Activated CD4-positive, alpha-beta T cell treated with anti-CD3 and anti-CD28 coated beads, Interleukin-2, amount 50 U/mL, for 16 hours (primary cell): ENCODE data around the gene KLB.
A peak's percentile ranks its signal among the peaks of the same experiment; 100 is the strongest.
"Not testable (repeated sequence)": the region's sequence is repeated elsewhere in the genome, so short reads cannot be mapped to it uniquely, and the experiment has no call there.

ENCODE experiments used
- DNase-seq: peaks from one replicate; pipeline ENCODE4 v3.0.0-alpha.2; 2020

Gene KLB

GRCh38 chr4:39406763-39407583, at the start of gene KLB:
Gene KLB, plus strand, starts transcription at chr4:39406930. Its CDS starts 20 bp downstream, at chr4:39406950.
- no peak for DNase-seq

GRCh38 chr4:39357002-39357401, 49.7 kb upstream of the KLB start:
- DNase-seq = peak; percentile 30

GRCh38 chr4:39360611-39361010, 46.1 kb upstream of the KLB start:
- DNase-seq = not testable (repeated sequence)

GRCh38 chr4:39362827-39363226, 43.9 kb upstream of the KLB start:
- no peak for DNase-seq

- DNase-seq = no peak
Measured at GRCh38 chr4:39363773-39364393, 42.8 kb upstream of the KLB start.

GRCh38 chr4:39365360-39365759, 41.4 kb upstream of the KLB start:
- no peak for DNase-seq

- DNase-seq = peak; percentile 93
Measured at GRCh38 chr4:39365830-39366771, 40.6 kb upstream of the KLB start, which contains the start of gene RFC1. Gene RFC1, minus strand, starts transcription at chr4:39366362. Its CDS starts 121 bp downstream, at chr4:39366241.

- no peak for DNase-seq
Measured at GRCh38 chr4:39367166-39367565, 39.6 kb upstream of the KLB start.

GRCh38 chr4:39369301-39369700, 37.4 kb upstream of the KLB start:
- DNase-seq = no peak

- DNase-seq = not testable (repeated sequence)
Measured at GRCh38 chr4:39371209-39371608, 35.5 kb upstream of the KLB start.

- DNase-seq = no peak
Measured at GRCh38 chr4:39375478-39375877, 31.3 kb upstream of the KLB start.

- no peak for DNase-seq
Measured at GRCh38 chr4:39383690-39384089, 23.0 kb upstream of the KLB start.

- DNase-seq = no peak
Measured at GRCh38 chr4:39384563-39384962, 22.2 kb upstream of the KLB start.

- no peak for DNase-seq
Measured at GRCh38 chr4:39390603-39391002, 16.1 kb upstream of the KLB start.

GRCh38 chr4:39394706-39395105, 12.0 kb upstream of the KLB start:
- no peak for DNase-seq

GRCh38 chr4:39401640-39402039, 5.1 kb upstream of the KLB start:
- not testable (repeated sequence) for DNase-seq

GRCh38 chr4:39407584-39407885, 805 bp downstream of the KLB start:
- DNase-seq = no peak

- no peak for DNase-seq
Measured at GRCh38 chr4:39410415-39410814, 3.7 kb downstream of the KLB start.

GRCh38 chr4:39411561-39411960, 4.8 kb downstream of the KLB start:
- DNase-seq = not testable (repeated sequence)

GRCh38 chr4:39415678-39416283, 9.1 kb downstream of the KLB start:
- no peak for DNase-seq

GRCh38 chr4:39422247-39422646, 15.5 kb downstream of the KLB start:
- DNase-seq = no peak

- DNase-seq = not testable (repeated sequence)
Measured at GRCh38 chr4:39425297-39425696, 18.6 kb downstream of the KLB start.

- no peak for DNase-seq
Measured at GRCh38 chr4:39426728-39427127, 20.0 kb downstream of the KLB start.
